IMR-90 (cell line): Measurements from ENCODE around the gene DPEP1. TPM values are rescaled to one million over a fixed set of nuclear protein-coding genes. Genes with fewer than 3 reads are reported as not detected.

Experiments
- ATAC-seq: fragments of 200-7000 bp; cut with Tn5 transposase; 2 replicates; pipeline ENCODE4 v1.9.1; 2020; ENCODE audit warnings: low read depth, mild to moderate bottlenecking, moderate library complexity
- BruUV-seq: library from RNA; stranded (reverse); fragments of 400-500 nt; replicated peaks from 2 replicates; lab custom pipeline; 2021; lab: Mats Ljungman, UMichigan
- CTCF ChIA-PET: fragments of 300-600 bp; formaldehyde crosslinking; extraction: SDS; loops from one replicate; lab custom pipeline; 2021; ENCODE audit warnings: antibody characterized with exemption; lab: Yijun Ruan, JAX
- POLR2A ChIA-PET: fragments of 300-600 bp; sonication (Branson Sonifier 250); formaldehyde crosslinking; loops from one replicate; lab custom pipeline; 2022; ENCODE audit warnings: antibody characterized with exemption; ENCODE audit not compliant: unreplicated experiment; lab: Charles Lee
- DNase-seq: peaks from one replicate; pipeline ENCODE4 v3.0.0; 2013
- H2AFZ ChIP-seq: replicated peaks from 2 replicates; pipeline ENCODE3; 2013; ENCODE audit warnings: low read length, mild to moderate bottlenecking; ENCODE audit not compliant: poor library complexity
- H2AK5ac ChIP-seq: 2 replicates; pipeline ENCODE4 v1.6.1; 2013; ENCODE audit warnings: low read depth, low read length, inconsistent platforms
- H2AK9ac ChIP-seq: replicated peaks from 2 replicates; pipeline ENCODE3; 2013; ENCODE audit warnings: mild to moderate bottlenecking, low read depth, low read length, moderate library complexity; ENCODE audit not compliant: poor library complexity
- H2BK120ac ChIP-seq: 2 replicates; pipeline ENCODE4 v1.6.1; 2013; ENCODE audit warnings: low read depth, low read length, inconsistent platforms
- H2BK15ac ChIP-seq: 3 replicates; pipeline ENCODE4 v1.6.1; 2013; ENCODE audit warnings: low read depth, low read length, inconsistent platforms
- H2BK20ac ChIP-seq: 2 replicates; pipeline ENCODE4 v1.6.1; 2013; ENCODE audit warnings: low read depth, mild to moderate bottlenecking, inconsistent platforms, low read length, moderate library complexity
- H2BK5ac ChIP-seq: 2 replicates; pipeline ENCODE4 v1.6.1; 2013; ENCODE audit warnings: mild to moderate bottlenecking, low read depth, low read length, inconsistent platforms; ENCODE audit not compliant: poor library complexity, severe bottlenecking
- H3K14ac ChIP-seq: replicated peaks from 2 replicates; pipeline ENCODE4 v1.6.1; 2013; ENCODE audit warnings: low read depth, low read length, inconsistent platforms
- H3K18ac ChIP-seq: 2 replicates; pipeline ENCODE4 v1.6.1; 2013; ENCODE audit warnings: low read depth, low read length, control low read depth
- H3K23ac ChIP-seq: 2 replicates; pipeline ENCODE4 v1.6.1; 2013; ENCODE audit warnings: low read depth, low read length, inconsistent platforms
- H3K27ac ChIP-seq: 2 replicates; pipeline ENCODE4 v1.5.1; 2013; ENCODE audit warnings: mild to moderate bottlenecking, control low read depth, low read length; ENCODE audit not compliant: insufficient read depth
- H3K27me3 ChIP-seq: 2 replicates; pipeline ENCODE4 v1.6.1; 2013; ENCODE audit warnings: low read length; ENCODE audit not compliant: control insufficient read depth, insufficient read depth
- H3K36me3 ChIP-seq: 2 replicates; pipeline ENCODE4 v1.6.1; 2013; ENCODE audit warnings: low read length, mixed read lengths; ENCODE audit not compliant: control insufficient read depth, insufficient read depth
- H3K4ac ChIP-seq: 2 replicates; pipeline ENCODE4 v1.6.1; 2013; ENCODE audit warnings: low read depth, low read length, inconsistent platforms
- H3K4me1 ChIP-seq: 2 replicates; pipeline ENCODE4 v1.6.1; 2013; ENCODE audit warnings: low read length, mixed read lengths; ENCODE audit not compliant: control insufficient read depth, insufficient read depth
- H3K4me2 ChIP-seq: 2 replicates; pipeline ENCODE4 v1.6.1; 2013; ENCODE audit warnings: low read depth, mild to moderate bottlenecking, control low read depth, low read length, moderate library complexity
- H3K4me3 ChIP-seq: 2 replicates; pipeline ENCODE4 v1.5.1; 2013; ENCODE audit warnings: low read depth, mild to moderate bottlenecking, control low read depth, low read length, moderate library complexity; ENCODE audit not compliant: insufficient read depth
- H3K56ac ChIP-seq: 2 replicates; pipeline ENCODE4 v1.6.1; 2013; ENCODE audit warnings: low read length, inconsistent platforms; ENCODE audit not compliant: insufficient read depth; ENCODE audit errors: extremely low read depth
- H3K79me1 ChIP-seq, 2 experiments: 2 replicates each; pipeline ENCODE4 v1.6.1; 2013; ENCODE audit warnings: low read length in 2 of 2, inconsistent platforms in 1 of 2, low read depth in 1 of 2
- H3K9ac ChIP-seq: 2 replicates; pipeline ENCODE4 v1.6.1; 2013; ENCODE audit warnings: low read depth, low read length, control low read depth
- H3K9me1 ChIP-seq: 2 replicates; pipeline ENCODE4 v1.6.1; 2013; ENCODE audit warnings: low read length, inconsistent platforms; ENCODE audit not compliant: insufficient read depth
- H3K9me3 ChIP-seq: 2 replicates; pipeline ENCODE4 v1.6.1; 2013; ENCODE audit warnings: low read length; ENCODE audit not compliant: control insufficient read depth, insufficient read depth
- H4K20me1 ChIP-seq: 2 replicates; pipeline ENCODE4 v1.6.1; 2013; ENCODE audit warnings: low read length, inconsistent platforms; ENCODE audit not compliant: insufficient read depth
- H4K5ac ChIP-seq: 2 replicates; pipeline ENCODE4 v1.6.1; 2013; ENCODE audit warnings: mild to moderate bottlenecking, low read depth, low read length, control low read depth
- H4K8ac ChIP-seq, 2 experiments: 2 replicates each; pipeline ENCODE4 v1.6.1; 2013; ENCODE audit warnings: low read depth in 2 of 2, low read length in 2 of 2, control low read depth in 1 of 2, inconsistent platforms in 1 of 2
- H4K91ac ChIP-seq: 2 replicates; pipeline ENCODE4 v1.6.1; 2013; ENCODE audit warnings: low read depth, low read length, inconsistent platforms; ENCODE audit not compliant: insufficient read depth
- CEBPB ChIP-seq: IDR thresholded peaks from 2 replicates; pipeline ENCODE4 v1.6.1; 2012; ENCODE audit warnings: low read depth, low read length, improper control_type of control experiment
- CTCF ChIP-seq: conservative IDR thresholded peaks from 2 replicates; pipeline ENCODE4 v1.5.1; 2012; ENCODE audit warnings: mild to moderate bottlenecking, low read depth, low read length, improper control_type of control experiment
- MAFK ChIP-seq: IDR thresholded peaks from 2 replicates; pipeline ENCODE4 v1.6.1; 2012; ENCODE audit warnings: low read depth, low read length, improper control_type of control experiment
- MXI1 ChIP-seq: IDR thresholded peaks from 2 replicates; pipeline ENCODE4 v1.6.1; 2012; ENCODE audit warnings: low read depth, mild to moderate bottlenecking, low read length, moderate library complexity, borderline replicate concordance
- NFE2L2 ChIP-seq: fragments of 150-350 bp; IDR thresholded peaks from 2 replicates; pipeline ENCODE4 v1.6.1; 2016; ENCODE audit warnings: low read depth, mild to moderate bottlenecking, low read length
- RCOR1 ChIP-seq: IDR thresholded peaks from 2 replicates; pipeline ENCODE4 v1.6.1; 2012; ENCODE audit warnings: mild to moderate bottlenecking, low read length, improper control_type of control experiment; ENCODE audit not compliant: insufficient replicate concordance
- RFX5 ChIP-seq: IDR thresholded peaks from 2 replicates; pipeline ENCODE4 v1.8.0; 2012; ENCODE audit warnings: low read depth, mild to moderate bottlenecking, low read length, moderate library complexity
- WGBS, 2 experiments: methylation state at CpG; one replicate each; pipeline versions ENCODE4 v1.1.5 to v1.1.7; 2013; ENCODE audit warnings: missing lambda C conversion rate in 2 of 2; ENCODE audit not compliant: insufficient read length in 1 of 2; ENCODE audit errors: extremely low coverage in 2 of 2; 5-methylcytosine and 5-hydroxymethylcytosine counted together
- dilution Hi-C: fragments of 300-500 bp; cut with HindIII; formaldehyde crosslinking; loops from one replicate; pipeline ENCODE4 v1.14.3; 2018; ENCODE audit warnings: low sequenced_read_pairs; ENCODE audit not compliant: unreplicated experiment
- in situ Hi-C: fragments of 300-500 bp; cut with MboI; formaldehyde crosslinking; loops from 3 replicates; pipeline ENCODE4 v1.14.3; 2019; ENCODE audit warnings: low sequenced_read_pairs, inconsistent platforms, mixed read lengths
- intact Hi-C: fragments of 100-400 bp; cut with micrococcal nuclease; formaldehyde crosslinking; loops from 2 replicates; pipeline ENCODE4 v1.10.0; 2022
- polyA plus RNA-seq, 3 experiments: library from polyadenylated mRNA; depleted of rRNA; stranded (reverse); fragments of >200 nt; gene quantifications; 2 replicates each; pipeline ENCODE4 v1.2.3, GENCODE V29; 2012; ENCODE audit warnings: low replicate concordance in 1 of 3
- total RNA-seq: library from RNA; depleted of rRNA; stranded (reverse); fragments of >200 nt; gene quantifications from 2 replicates; pipeline ENCODE4 v1.2.3, GENCODE V29; 2012

The DPEP1 gene
- total and polyA plus RNA-seq, 2 of the 4 experiments (the other 2 are of a cell fraction): not detected

GRCh38 chr16:89572485-89573205 lies 40.8 kb upstream of the DPEP1 start:
- Histone ChIP-seq H3K9me3 (no peaks in the 10 kb centered on the region), H4K5ac (peak overlapping the region; percentile 25; the same call in 1 of the 2 replicates), H2BK20ac (peak overlapping the region; percentile 58; the same call in 1 of the 2 replicates), H3K9me1 (no peaks in the 10 kb centered on the region), H3K23ac (no peak overlapping the region; the same call in 1 of the 2 replicates), H4K8ac (peak overlapping the region in 1 of 2 experiments; percentile 51; a peak in 2 of 4 replicates), H4K20me1 (no peaks in the 10 kb centered on the region), H4K91ac (no peak overlapping the region), H2AK9ac (peak overlapping the region; percentile 72), H2BK120ac (peak overlapping the region; percentile 44; the same call in 1 of the 2 replicates), H3K4me1 (peaks cover 15% of the 10 kb centered on the region), H3K4ac (peak overlapping the region; percentile 54; the same call in 1 of the 2 replicates), H3K27me3 (peaks cover 4% of the 10 kb centered on the region; the same call in 1 of the 2 replicates), H2AK5ac (peak overlapping the region; percentile 49), H3K27ac (peak overlapping the region; percentile 32), H3K4me2 (no peak overlapping the region), H3K14ac (no peak overlapping the region), H2BK15ac (peak overlapping the region; percentile 40; the same call in 1 of the 3 replicates), H3K4me3 (no peak overlapping the region), H3K56ac (no peak overlapping the region), H2BK5ac (no peak overlapping the region), H3K79me1 (no peaks in the 10 kb centered on the region; a peak in 1 of 4 replicates), H2AFZ (peak overlapping the region; percentile 24), H3K18ac (peak overlapping the region; percentile 38; the same call in 1 of the 2 replicates), H3K9ac (no peak overlapping the region), H3K36me3 (no peaks in the 10 kb centered on the region)
- POLR2A ChIA-PET: no interaction called here
- intact Hi-C loops (no loop called here), in situ Hi-C loops (loop anchor here (5.0 kb wide), 1 partner anchor 70 kb away; no protein-coding TSS in a partner anchor), dilution Hi-C loops (no loop called here)
- ATAC-seq (no peak), DNase-seq (no peak)
- no TSS peak for BruUV-seq
- WGBS, 2 experiments: 73% methylated on average over 8 of the region's 19 CpGs; no CpG with 5 or more reads in 1 of the 2 experiments
- TF ChIP-seq MAFK (no peak), RCOR1 (no peak), CEBPB (no peak), NFE2L2 (no peak), MXI1 (no peak), RFX5 (no peak), CTCF (no peak)
- CTCF ChIA-PET: no interaction called here
